Endothelial cell of umbilical vein (primary cell): ENCODE results near the gene ATP6AP2. TPM values are rescaled to one million over a fixed set of nuclear protein-coding genes. Genes with fewer than 3 reads are reported as not detected.
"Not testable (repeated sequence)": the region's sequence is repeated elsewhere in the genome, so short reads cannot be mapped to it uniquely, and the experiment has no call there.

Experiments used
- BruUV-seq: library from RNA; stranded (reverse); fragments of 400-500 nt; replicated peaks from 2 replicates; lab custom pipeline; 2021; lab: Mats Ljungman, UMichigan
- CTCF ChIA-PET: fragments of 300-600, 350-600 bp; sonication (Branson Sonifier 250); formaldehyde crosslinking; loops from one replicate; lab custom pipeline; 2021; ENCODE audit warnings: antibody characterized with exemption, inconsistent platforms; lab: Charles Lee
- POLR2A ChIA-PET: fragments of 300-600, 350-600 bp; sonication (Branson Sonifier 250); formaldehyde crosslinking; loops from one replicate; lab custom pipeline; 2021; ENCODE audit warnings: antibody characterized with exemption, inconsistent platforms; lab: Charles Lee
- DNase-seq: peaks from one replicate; pipeline ENCODE4 v3.0.0-alpha.2; 2011; ENCODE audit warnings: low read depth, low spot score
- FAIRE-seq: peaks from 2 replicates; lab custom pipeline; 2011; peaks lifted over from hg19 to GRCh38; lab: Jason Lieb, UNC
- H2AFZ ChIP-seq: 2 replicates; pipeline ENCODE4 v1.6.0; 2012; ENCODE audit warnings: low read depth, low read length, control low read depth, inconsistent platforms
- H3K27ac ChIP-seq: 2 replicates; pipeline ENCODE4 v1.5.1; 2011; ENCODE audit warnings: low read depth, mild to moderate bottlenecking, control low read depth, low read length, moderate library complexity; ENCODE audit not compliant: insufficient read depth
- H3K27me3 ChIP-seq, 2 experiments: 2 replicates each; pipeline versions ENCODE4 v1.6.0 to v1.6.1; 2011; ENCODE audit warnings: low read length in 2 of 2, mixed read lengths in 1 of 2; ENCODE audit not compliant: control insufficient read depth in 2 of 2, insufficient read depth in 2 of 2
- H3K36me3 ChIP-seq, 2 experiments: 2 replicates in 1 of 2; 3 replicates in 1 of 2; pipeline ENCODE4 v1.5.1; 2011; ENCODE audit warnings: low read length in 2 of 2, mild to moderate bottlenecking in 1 of 2, moderate library complexity in 1 of 2; ENCODE audit not compliant: control insufficient read depth in 2 of 2, insufficient read depth in 2 of 2; ENCODE audit errors: extremely low read depth in 1 of 2
- H3K4me1 ChIP-seq: 3 replicates; pipeline ENCODE4 v1.5.1; 2011; ENCODE audit warnings: mild to moderate bottlenecking, low read length; ENCODE audit not compliant: control insufficient read depth, insufficient read depth; ENCODE audit errors: extremely low read depth
- H3K4me2 ChIP-seq: 2 replicates; pipeline ENCODE4 v1.6.1; 2011; ENCODE audit warnings: low read length, control low read depth, mixed read lengths; ENCODE audit not compliant: insufficient read depth
- H3K4me3 ChIP-seq, 3 experiments: fragments of 200-600 bp in 1 of 3; sonication (generic), shearing (Covaris generic) in 1 of 3; replicated peaks in 1 of 3; 2 replicates each; pipeline ENCODE4 v1.5.1; 2011 to 2016; ENCODE audit warnings: control low read depth in 3 of 3, low read length in 3 of 3, mild to moderate bottlenecking in 2 of 3, inconsistent platforms in 1 of 3, low read depth in 1 of 3, moderate library complexity in 1 of 3; ENCODE audit not compliant: insufficient read depth in 1 of 3
- H3K79me2 ChIP-seq: 2 replicates; pipeline ENCODE4 v1.6.0; 2012; ENCODE audit warnings: low read length, inconsistent platforms; ENCODE audit not compliant: control insufficient read depth, insufficient read depth
- H3K9ac ChIP-seq: replicated peaks from 2 replicates; pipeline ENCODE3; 2011; ENCODE audit warnings: low read length, control low read depth; ENCODE audit not compliant: insufficient read depth; ENCODE audit errors: extremely low read depth
- H3K9me1 ChIP-seq: replicated peaks from 3 replicates; pipeline ENCODE4 v1.6.0; 2011; ENCODE audit warnings: mild to moderate bottlenecking, low read length; ENCODE audit not compliant: control insufficient read depth, insufficient read depth; ENCODE audit errors: extremely low read depth
- H3K9me3 ChIP-seq: replicated peaks from 2 replicates; pipeline ENCODE4 v1.5.1; 2012; ENCODE audit warnings: low read length, inconsistent platforms; ENCODE audit not compliant: control insufficient read depth, insufficient read depth
- H4K20me1 ChIP-seq: replicated peaks from 2 replicates; pipeline ENCODE3; 2011; ENCODE audit warnings: mild to moderate bottlenecking, low read length; ENCODE audit not compliant: control insufficient read depth, insufficient read depth; ENCODE audit errors: extremely low read depth
- CTCF ChIP-seq, 2 donors: IDR thresholded peaks; 1 replicate in 1 of 2; 2 replicates in 1 of 2; pipeline ENCODE4 v1.5.1; 2011; ENCODE audit warnings: low read length in 2 of 2, mild to moderate bottlenecking in 2 of 2, moderate library complexity in 2 of 2, control low read depth in 1 of 2, inconsistent platforms in 1 of 2, low read depth in 1 of 2; ENCODE audit not compliant: insufficient read depth in 1 of 2; ENCODE audit errors: extremely low read depth in 1 of 2
- EZH2 ChIP-seq: IDR thresholded peaks from 2 replicates; pipeline ENCODE4 v1.6.1; 2012; ENCODE audit warnings: borderline replicate concordance, low read depth, mild to moderate bottlenecking, moderate library complexity, low read length, inconsistent platforms; ENCODE audit not compliant: severe bottlenecking
- FOS ChIP-seq: IDR thresholded peaks from 2 replicates; pipeline ENCODE4 v1.6.1; 2011; ENCODE audit warnings: mild to moderate bottlenecking, low read length, moderate library complexity, borderline replicate concordance; ENCODE audit not compliant: insufficient read depth
- GATA2 ChIP-seq: IDR thresholded peaks from 2 replicates; pipeline ENCODE4 v1.7.0; 2011; ENCODE audit warnings: low read depth, mild to moderate bottlenecking, moderate library complexity, mixed read lengths, low read length; ENCODE audit not compliant: insufficient read length, insufficient read depth
- JUN ChIP-seq: IDR thresholded peaks from 2 replicates; pipeline ENCODE4 v1.6.1; 2011; ENCODE audit warnings: borderline replicate concordance, low read depth; ENCODE audit not compliant: insufficient read length, insufficient read depth
- dilution Hi-C: fragments of 300-500 bp; cut with MboI; formaldehyde crosslinking; loops from one replicate; pipeline ENCODE4 v1.15.0; 2019; ENCODE audit warnings: low sequenced_read_pairs; ENCODE audit not compliant: extremely low pct_ligation_motif_present
- intact Hi-C: fragments of 100-400 bp; cut with micrococcal nuclease; formaldehyde crosslinking; loops from one replicate; pipeline ENCODE4 v1.10.0; 2022
- polyA plus RNA-seq, 4 experiments: library from polyadenylated mRNA; depleted of rRNA in 3 of 4; stranded (reverse) in 3 of 4; unstranded in 1 of 4; fragments of >200 nt; gene quantifications; 2 replicates each; pipeline versions ENCODE4 v1.2.1 to v1.2.3, GENCODE V29; 2011 to 2012; ENCODE audit warnings: missing spikeins in 1 of 4
- total RNA-seq: library from RNA; stranded (reverse); gene quantifications from 2 replicates; pipeline ENCODE4 v1.2.3, GENCODE V29; 2021
- TF ChIP-seq, protein P1 (sequence below): IDR thresholded peaks from 2 replicates; pipeline ENCODE4 v1.6.1; 2011; ENCODE audit not compliant: insufficient read depth, insufficient read length

The ATP6AP2 gene
- total and polyA plus RNA-seq, 2 donors (not counting 3 experiments of a cell fraction or from before 2014, with no cell fraction given): 84.6 to 95.9 TPM

GRCh38 chrX:40573763-40574162, 7.0 kb upstream of the ATP6AP2 start:
- no TSS peak for BruUV-seq
- DNase-seq (peak; percentile 25), FAIRE-seq (peak; percentile 50)
- Histone ChIP-seq H3K79me2 (no peaks in the 10 kb centered on the region), H4K20me1 (no peaks in the 10 kb centered on the region), H3K9me1 (no peaks in the 10 kb centered on the region), H3K4me2 (no peak overlapping the region), H3K9ac (no peak overlapping the region), H3K4me1 (no peaks in the 10 kb centered on the region), H3K27ac (no peak overlapping the region), H2AFZ (no peak overlapping the region), H3K27me3 (no peaks in the 10 kb centered on the region), H3K36me3 (no peaks in the 10 kb centered on the region), H3K4me3 (no peak overlapping the region), H3K9me3 (no peaks in the 10 kb centered on the region)
- TF ChIP-seq, protein P1, sequence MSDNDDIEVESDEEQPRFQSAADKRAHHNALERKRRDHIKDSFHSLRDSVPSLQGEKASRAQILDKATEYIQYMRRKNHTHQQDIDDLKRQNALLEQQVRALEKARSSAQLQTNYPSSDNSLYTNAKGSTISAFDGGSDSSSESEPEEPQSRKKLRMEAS: no peak
- TF ChIP-seq JUN (no peak), EZH2 (no peak), FOS (no peak), CTCF (IDR thresholded peaks at IDR 0.05; ENCODE audit: extremely low read depth in 1 of 2, insufficient read depth in 1 of 2, low read depth in 1 of 2, low read length in 2 of 2) (peak; percentile 28 to 49), GATA2 (no peak)
- CTCF ChIA-PET: interaction anchor here (0.7 to 2.0 kb wide), 2 partner anchors 9 to 30 kb away, joined by 4 to 12 read pairs; no protein-coding TSS in a partner anchor
- POLR2A ChIA-PET: no interaction called here
- intact Hi-C loops (no loop called here), dilution Hi-C loops (no loop called here)

GRCh38 chrX:40575411-40575810, 5.4 kb upstream of the ATP6AP2 start:
- BruUV-seq, H3K79me2 ChIP-seq, H3K9me3 ChIP-seq, H3K9ac ChIP-seq, H3K9me1 ChIP-seq, FAIRE-seq, POLR2A ChIA-PET, H3K27ac ChIP-seq, H3K4me3 ChIP-seq, H3K4me1 ChIP-seq, H3K4me2 ChIP-seq, intact Hi-C loops, dilution Hi-C loops, H3K36me3 ChIP-seq, H2AFZ ChIP-seq, H4K20me1 ChIP-seq, H3K27me3 ChIP-seq: not testable (repeated sequence)
- DNase-seq: peak; percentile 12
- CTCF ChIA-PET: interaction anchor here (0.9 kb wide), 1 partner anchor 31 kb away, joined by 4 read pairs; no protein-coding TSS in a partner anchor
